Testis (tissue), 3 donors: ENCODE measurements around the gene RFTN2. TPM values are rescaled to one million over a fixed set of nuclear protein-coding genes. Genes with fewer than 3 reads are reported as not detected.
"Not testable (repeated sequence)": the region's sequence is repeated elsewhere in the genome, so short reads cannot be mapped to it uniquely, and the experiment has no call there.

Experiments
- DNase-seq: peaks from one replicate; pipeline ENCODE4 v3.0.0-alpha.2; 2019
- H3K27ac ChIP-seq, 2 donors: fragments of 200-600 bp; sonication (generic); one replicate each; pipeline ENCODE4 v1.5.1; 2019
- H3K27me3 ChIP-seq: fragments of 200-600 bp; sonication (generic); one replicate; pipeline ENCODE4 v1.5.1; 2019
- H3K36me3 ChIP-seq: fragments of 200-600 bp; sonication (generic); one replicate; pipeline ENCODE4 v1.5.1; 2017; ENCODE audit warnings: low read depth; ENCODE audit errors: missing control alignments
- H3K4me1 ChIP-seq: fragments of 200-600 bp; sonication (generic); one replicate; pipeline ENCODE4 v1.5.1; 2019
- H3K4me3 ChIP-seq, 2 donors: fragments of 200-600 bp; sonication (generic); one replicate each; pipeline ENCODE4 v1.5.1; 2017 to 2019
- H3K9me3 ChIP-seq: fragments of 200-600 bp; sonication (generic); one replicate; pipeline ENCODE4 v1.5.1; 2017
- CTCF ChIP-seq, 3 experiments: fragments of 450-650 bp in 2 of 3; fragments of 200-600 bp in 1 of 3; sonication (generic) in 1 of 3; IDR thresholded peaks; one replicate each; pipeline ENCODE4 v1.5.1; 2016 to 2019; ENCODE audit warnings: antibody characterized with exemption in 3 of 3, mild to moderate bottlenecking in 2 of 3, moderate library complexity in 1 of 3
- POLR2A ChIP-seq: fragments of 450-650 bp; IDR thresholded peaks from one replicate; pipeline ENCODE4 v1.6.1; 2017; ENCODE audit warnings: antibody characterized with exemption, mild to moderate bottlenecking, moderate library complexity
- WGBS, 2 donors: methylation state at CpG; one replicate each; pipeline ENCODE4 v1.1.5; 2018; 5-methylcytosine and 5-hydroxymethylcytosine counted together
- intact Hi-C: fragments of 100-400 bp; cut with DNase I; formaldehyde crosslinking; loops from one replicate; pipeline ENCODE4 v1.15.1; 2023; ENCODE audit warnings: low total_unique reads
- polyA plus RNA-seq: library from polyadenylated mRNA; stranded (reverse); fragments of 350-450 nt; fragmentation: Illumina TruSeq; extraction: RNeasy Lipid Tissue Mini Kit (QIAGEN cat#74804); gene quantifications from one replicate; pipeline ENCODE4 v1.2.3, GENCODE V29; 2014; ENCODE audit warnings: low read depth, low replicate concordance; ENCODE audit not compliant: insufficient read depth
- total RNA-seq, 2 donors: library from RNA; depleted of rRNA; stranded (reverse); fragments of >200 nt; gene quantifications; one replicate each; pipeline ENCODE4 v1.2.3, GENCODE V29; 2016

Gene RFTN2
- total and polyA plus RNA-seq, 3 donors from 2014 or later, result 16.1 to 25.0 (median 19.8) TPM

GRCh38 chr2:197560146-197560665 is 115.2 kb downstream of the RFTN2 start:
- H3K4me3 ChIP-seq, result no peak overlapping the region
- 90 to 95% methylated on average over 9 of the region's 9 CpGs for WGBS, 2 donors
- intact Hi-C loops, result no loop called here
- H3K4me1 ChIP-seq, result no peaks in the 10 kb centered on the region
- no peak overlapping the region for H3K27ac ChIP-seq
- H3K36me3 ChIP-seq, result no peaks in the 10 kb centered on the region
- H3K9me3 ChIP-seq, result no peaks in the 10 kb centered on the region
- H3K27me3 ChIP-seq, result no peaks in the 10 kb centered on the region
- TF ChIP-seq CTCF (IDR thresholded peaks at IDR 0.05) (no peak), POLR2A (no peak)
- DNase-seq, result no peak

- H3K27me3 ChIP-seq, result no peaks in the 10 kb centered on the region
- WGBS, 2 donors, result 95 to 96% methylated on average over 5 of the region's 5 CpGs
- no peak for TF ChIP-seq POLR2A
- no peak for TF ChIP-seq CTCF (IDR thresholded peaks at IDR 0.05)
- H3K9me3 ChIP-seq, result no peaks in the 10 kb centered on the region
- no peaks in the 10 kb centered on the region for H3K36me3 ChIP-seq
- no peak overlapping the region for H3K4me3 ChIP-seq
- H3K27ac ChIP-seq, result no peak overlapping the region
- intact Hi-C loops, result no loop called here
- DNase-seq, result no peak
- no peaks in the 10 kb centered on the region for H3K4me1 ChIP-seq
Observed at GRCh38 chr2:197559681-197560080, 115.7 kb downstream of the RFTN2 start.

GRCh38 chr2:197558393-197558792 is 117.0 kb downstream of the RFTN2 start:
- WGBS, 2 donors, result 90 to 96% methylated on average over 3 of the region's 3 CpGs
- no peaks in the 10 kb centered on the region for H3K9me3 ChIP-seq
- no peaks in the 10 kb centered on the region for H3K27me3 ChIP-seq
- H3K4me1 ChIP-seq, result no peaks in the 10 kb centered on the region
- H3K36me3 ChIP-seq, result no peaks in the 10 kb centered on the region
- intact Hi-C loops, result no loop called here
- no peak for TF ChIP-seq CTCF (IDR thresholded peaks at IDR 0.05)
- H3K27ac ChIP-seq, result no peak overlapping the region
- no peak overlapping the region for H3K4me3 ChIP-seq
- DNase-seq, result no peak

GRCh38 chr2:197556456-197556855 is 118.9 kb downstream of the RFTN2 start:
- Histone ChIP-seq H3K27ac (no peak overlapping the region), H3K9me3 (no peaks in the 10 kb centered on the region), H3K4me1 (no peaks in the 10 kb centered on the region), H3K36me3 (no peaks in the 10 kb centered on the region), H3K4me3 (no peak overlapping the region), H3K27me3 (no peaks in the 10 kb centered on the region)
- TF ChIP-seq CTCF (IDR thresholded peaks at IDR 0.05) (no peak), POLR2A (no peak)
- DNase-seq, result no peak
- WGBS, 2 donors, result 57 to 61% methylated on average over 1 of the region's 1 CpG
- intact Hi-C loops, result no loop called here

- no peak overlapping the region for H3K27ac ChIP-seq
- intact Hi-C loops, result no loop called here
- H3K27me3 ChIP-seq, result no peaks in the 10 kb centered on the region
- H3K9me3 ChIP-seq, result no peaks in the 10 kb centered on the region
- H3K4me3 ChIP-seq, result no peak overlapping the region
- DNase-seq, result no peak
- H3K36me3 ChIP-seq, result peaks cover 4% of the 10 kb centered on the region
- no peak for TF ChIP-seq CTCF (IDR thresholded peaks at IDR 0.05)
- no peaks in the 10 kb centered on the region for H3K4me1 ChIP-seq
Observed at GRCh38 chr2:197555467-197555866, 119.9 kb downstream of the RFTN2 start.

GRCh38 chr2:197551260-197551659 is 124.1 kb downstream of the RFTN2 start:
- H3K27me3 ChIP-seq, result not testable (repeated sequence)
- 72 to 83% methylated on average over 2 of the region's 2 CpGs for WGBS, 2 donors

More at GRCh38 chr2:197551260-197551659, 124.1 kb downstream of the RFTN2 start:
- H3K9me3 ChIP-seq, H3K36me3 ChIP-seq, intact Hi-C loops, DNase-seq, H3K4me1 ChIP-seq, H3K27ac ChIP-seq, H3K4me3 ChIP-seq: not testable (repeated sequence)
